GM18867 (cell line): Measurements from ENCODE around the gene GPSM1.
"Not testable (repeated sequence)": the region's sequence is repeated elsewhere in the genome, so short reads cannot be mapped to it uniquely, and the experiment has no call there.

Experiments used
- ATAC-seq: cut with Tn5 transposase; IDR thresholded peaks from one replicate; pipeline ENCODE4 v1.9.1; 2021; ENCODE audit warnings: mild to moderate bottlenecking, moderate library complexity; ENCODE audit not compliant: unreplicated experiment

GPSM1 gene

DNA sequence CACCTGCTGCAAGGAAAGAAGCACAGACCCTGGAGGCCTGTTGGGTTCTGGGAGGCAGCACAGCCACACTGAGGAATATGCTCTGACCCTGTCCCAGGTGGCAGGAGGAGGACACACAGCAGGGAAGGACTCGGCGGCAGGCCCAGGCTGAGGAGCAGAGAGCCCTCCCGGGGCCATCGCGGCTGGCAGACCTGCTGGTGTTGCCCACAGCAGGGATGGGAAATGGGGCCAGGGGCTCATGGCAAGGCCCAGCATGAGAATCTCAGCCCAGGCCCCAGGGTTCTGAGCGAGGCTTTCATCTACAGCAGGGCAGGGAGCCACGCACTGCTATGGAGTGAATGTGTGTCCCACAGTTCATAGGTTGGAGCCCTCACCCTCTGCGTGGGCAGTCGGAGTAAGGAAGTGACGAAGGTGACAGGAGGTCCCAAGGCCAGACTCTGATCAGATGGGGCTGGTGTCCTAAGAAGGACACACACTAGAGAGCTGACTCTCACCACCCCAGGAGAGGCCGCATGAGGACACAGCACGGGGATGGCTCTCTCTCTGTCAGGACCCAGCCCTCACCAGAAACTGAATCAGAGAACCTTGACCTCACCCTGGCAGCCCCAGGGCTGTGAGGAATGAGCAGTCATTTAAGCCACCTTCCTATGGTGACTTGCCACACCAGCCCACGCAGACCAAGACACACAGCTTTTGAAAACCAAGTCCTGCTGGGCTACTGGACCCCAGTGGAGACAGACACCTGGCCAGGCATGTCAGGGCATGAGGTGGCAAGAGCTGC is 10.3 kb upstream of the GPSM1 start:
- no peak for ATAC-seq

DNA sequence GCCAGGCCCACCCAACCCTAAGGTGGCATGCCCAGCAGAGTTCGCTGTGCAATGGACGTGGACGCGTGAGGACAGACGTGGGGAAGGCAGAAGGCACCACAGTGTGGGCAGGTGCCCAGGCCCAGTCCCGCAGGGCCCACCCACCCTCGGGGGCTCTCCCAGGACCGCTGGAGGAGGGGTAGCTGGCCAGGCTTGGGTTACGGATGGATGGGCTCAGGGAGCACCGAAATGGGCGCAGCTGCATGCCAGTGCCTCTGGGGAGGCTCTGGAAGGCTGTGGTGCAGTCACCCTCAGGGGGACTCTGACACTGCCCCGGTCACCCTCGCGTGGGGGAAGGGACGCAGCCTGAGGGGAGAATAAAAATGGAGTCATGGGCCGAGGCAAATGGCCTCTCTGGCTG is 9.6 kb upstream of the GPSM1 start:
- ATAC-seq, result no peak

GRCh38 chr9:136318111-136318775 is 9.1 kb upstream of the GPSM1 start:
- ATAC-seq, result no peak

GRCh38 chr9:136318776-136319241 is 8.5 kb upstream of the GPSM1 start:
- ATAC-seq, result no peak

DNA sequence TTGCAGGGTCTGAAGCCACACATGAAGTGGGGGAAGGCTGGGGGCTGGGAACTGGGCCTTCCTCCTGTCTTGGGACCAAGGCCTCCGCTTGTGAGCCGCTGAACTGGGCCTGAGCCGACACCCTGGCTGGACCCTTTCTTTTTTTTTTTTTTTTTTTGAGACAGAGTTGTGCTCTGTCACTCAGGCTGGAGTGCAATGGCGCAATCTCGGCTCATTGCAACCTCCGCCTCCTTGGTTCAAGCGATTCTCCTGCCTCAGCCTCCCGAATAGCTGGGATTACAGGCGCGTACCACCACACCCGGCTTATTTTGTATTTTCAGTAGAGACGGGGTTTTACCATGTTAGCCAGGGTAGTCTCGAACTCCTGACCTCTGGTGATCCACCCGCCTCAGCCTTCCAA is 8.1 kb upstream of the GPSM1 start:
- not testable (repeated sequence) for ATAC-seq

GRCh38 chr9:136319955-136320354 is 7.4 kb upstream of the GPSM1 start:
- not testable (repeated sequence) for ATAC-seq

DNA sequence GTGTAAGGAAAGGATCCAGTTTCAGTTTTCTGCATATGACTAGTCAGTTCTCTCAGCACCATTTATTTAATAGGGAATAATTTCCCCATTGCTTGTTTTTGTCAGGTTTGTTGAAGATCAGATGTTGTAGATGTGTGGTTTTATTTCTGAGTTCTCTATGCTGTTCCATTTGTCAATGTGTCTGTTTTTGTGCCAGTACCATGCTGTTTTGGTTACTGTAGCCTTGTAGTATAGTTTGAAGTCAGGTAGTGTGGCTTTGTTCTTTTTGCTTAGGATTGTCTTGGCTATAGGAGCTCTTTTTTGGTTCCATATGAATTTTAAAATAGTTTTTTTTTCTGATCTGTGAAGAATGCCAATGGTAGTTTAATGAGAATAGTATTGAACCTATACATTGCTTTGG is 6.4 kb upstream of the GPSM1 start:
- ATAC-seq, result not testable (repeated sequence)

- ATAC-seq, result no peak
These were observed 5.8 kb upstream of the GPSM1 start for GRCh38 chr9:136321561-136321960.

GRCh38 chr9:136322756-136323330 is 4.5 kb upstream of the GPSM1 start:
- no peak for ATAC-seq

DNA sequence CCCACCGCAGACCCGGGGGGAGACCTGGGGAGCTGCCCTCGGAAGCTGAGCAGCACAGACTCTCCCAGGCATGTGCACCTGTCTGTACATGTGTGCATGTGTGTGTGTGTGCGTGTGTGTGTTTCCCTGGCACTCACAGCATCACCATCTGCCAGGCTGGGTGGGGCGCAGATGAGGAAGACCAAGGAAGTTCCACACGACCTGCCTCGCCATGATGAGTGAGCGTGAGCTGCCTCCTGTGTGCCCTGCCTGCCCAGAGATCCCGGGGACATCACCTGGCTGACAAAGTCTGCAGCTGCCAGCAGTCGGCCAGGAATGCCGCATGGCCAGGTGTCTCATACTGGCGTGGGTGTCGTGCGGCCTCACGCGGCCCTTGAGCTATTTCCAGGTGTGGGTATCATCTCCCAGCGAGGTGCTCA is 4.0 kb upstream of the GPSM1 start:
- no peak for ATAC-seq

- no peak for ATAC-seq
These were observed 2.6 kb upstream of the GPSM1 start for GRCh38 chr9:136324501-136325300.

GRCh38 chr9:136325358-136325757 is 2.0 kb upstream of the GPSM1 start:
- no peak for ATAC-seq

DNA sequence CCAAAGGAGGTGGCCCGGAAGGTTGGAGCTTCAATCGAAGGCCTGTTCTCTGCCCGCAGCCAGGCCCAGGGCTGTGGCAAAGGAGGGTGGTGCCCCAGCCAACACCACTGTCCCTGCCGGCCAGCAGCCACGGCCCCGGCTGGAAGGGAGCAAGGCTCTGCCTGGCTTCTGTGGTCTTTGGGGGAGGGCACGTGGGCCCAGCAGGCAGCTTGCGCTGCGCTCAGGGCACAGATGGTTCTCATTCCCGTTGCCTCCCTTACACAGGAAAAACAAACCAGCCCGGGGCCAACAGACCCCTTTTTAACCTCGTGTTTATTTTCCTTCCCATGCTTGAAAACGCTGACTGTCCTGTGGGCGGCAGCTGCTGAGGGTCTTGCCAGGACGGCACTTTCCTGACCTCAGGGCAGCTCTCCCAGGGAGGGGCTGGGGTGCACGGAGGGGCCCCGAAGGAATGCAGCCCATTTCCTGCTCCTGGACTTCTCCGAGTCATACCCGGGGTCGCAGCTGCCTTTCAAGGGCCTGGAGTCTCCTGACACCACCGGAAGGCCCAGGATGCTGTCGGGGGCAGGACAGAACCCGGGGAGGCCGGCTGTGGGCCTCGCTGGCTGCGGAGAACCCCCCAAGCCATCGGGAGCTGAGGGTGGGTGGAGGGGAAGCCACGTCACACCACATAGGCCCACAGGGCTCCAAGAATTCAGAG is 1.1 kb upstream of the GPSM1 start:
- no peak for ATAC-seq

DNA sequence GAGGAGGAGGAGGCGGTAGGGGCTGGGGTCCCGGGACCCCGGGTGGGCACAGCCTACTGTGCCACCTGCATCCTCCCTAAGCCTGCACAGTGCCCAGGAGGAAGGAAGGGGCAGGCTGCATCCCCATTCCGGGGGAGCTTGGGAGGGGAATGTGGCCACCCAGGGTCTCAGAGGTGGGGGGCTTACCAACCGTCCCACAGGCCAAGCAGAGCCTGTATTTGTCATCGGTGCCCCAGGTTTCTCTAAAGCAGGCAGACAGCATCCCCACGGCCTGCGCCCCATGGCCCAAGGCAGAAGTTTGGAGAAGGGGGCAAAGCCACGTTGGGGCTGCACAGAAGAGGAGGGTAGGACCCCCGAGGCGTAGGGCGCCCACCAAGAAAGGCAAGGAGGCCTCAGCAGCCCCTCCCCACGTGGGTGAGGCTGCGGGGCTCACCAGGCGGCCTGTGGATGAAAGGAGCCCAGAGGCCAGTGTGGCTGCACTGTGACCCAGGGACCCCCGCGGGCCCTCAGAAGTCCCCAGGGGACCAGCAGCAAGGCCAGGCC is 507 bp upstream of the GPSM1 start:
- ATAC-seq, result no peak

- no peak for ATAC-seq
These were observed 777 bp downstream of the GPSM1 start for GRCh38 chr9:136328011-136328621.

DNA sequence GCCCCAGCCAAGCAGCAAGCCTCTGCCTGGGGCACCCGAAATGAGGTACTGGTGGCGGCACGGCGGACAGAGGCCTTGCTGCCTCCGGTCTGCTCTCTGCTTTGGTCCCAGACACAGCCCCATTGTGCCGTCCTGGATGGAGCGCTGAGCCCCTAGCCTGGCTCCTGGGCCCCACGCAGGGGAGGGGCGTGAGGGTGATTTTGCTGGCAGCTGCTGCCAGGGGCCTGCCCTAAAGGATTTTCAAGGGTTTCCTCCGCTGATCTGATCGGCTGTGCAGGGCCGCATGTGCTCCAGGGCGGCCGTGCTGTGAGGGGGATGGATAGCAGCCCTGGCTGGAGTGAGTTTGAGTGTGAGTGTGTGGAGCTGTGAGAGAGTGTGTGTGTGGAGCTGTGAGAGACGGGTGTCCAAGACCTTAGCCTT is 1.3 kb downstream of the GPSM1 start:
- ATAC-seq, result no peak

DNA sequence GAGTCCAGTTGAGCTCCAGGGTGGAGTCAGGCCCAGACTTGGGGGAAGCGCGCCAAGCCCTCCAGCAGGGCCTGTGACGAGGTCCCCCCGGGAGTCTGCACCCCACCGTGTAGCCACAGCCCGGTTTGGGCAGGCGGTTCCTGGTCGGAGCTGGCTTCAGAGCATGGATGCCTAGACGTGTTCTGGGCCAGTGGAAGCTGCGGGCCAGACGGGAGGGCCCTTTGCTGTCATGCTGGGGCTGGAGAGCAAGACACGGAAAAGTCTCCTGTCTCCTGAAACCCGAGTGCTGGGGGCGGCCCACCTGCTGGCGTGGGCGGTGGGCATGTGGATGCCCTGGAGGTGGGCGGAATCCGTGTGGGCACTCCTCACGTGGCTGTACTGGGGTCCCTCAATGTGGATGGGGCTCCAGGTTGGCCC is 1.9 kb downstream of the GPSM1 start:
- no peak for ATAC-seq

DNA sequence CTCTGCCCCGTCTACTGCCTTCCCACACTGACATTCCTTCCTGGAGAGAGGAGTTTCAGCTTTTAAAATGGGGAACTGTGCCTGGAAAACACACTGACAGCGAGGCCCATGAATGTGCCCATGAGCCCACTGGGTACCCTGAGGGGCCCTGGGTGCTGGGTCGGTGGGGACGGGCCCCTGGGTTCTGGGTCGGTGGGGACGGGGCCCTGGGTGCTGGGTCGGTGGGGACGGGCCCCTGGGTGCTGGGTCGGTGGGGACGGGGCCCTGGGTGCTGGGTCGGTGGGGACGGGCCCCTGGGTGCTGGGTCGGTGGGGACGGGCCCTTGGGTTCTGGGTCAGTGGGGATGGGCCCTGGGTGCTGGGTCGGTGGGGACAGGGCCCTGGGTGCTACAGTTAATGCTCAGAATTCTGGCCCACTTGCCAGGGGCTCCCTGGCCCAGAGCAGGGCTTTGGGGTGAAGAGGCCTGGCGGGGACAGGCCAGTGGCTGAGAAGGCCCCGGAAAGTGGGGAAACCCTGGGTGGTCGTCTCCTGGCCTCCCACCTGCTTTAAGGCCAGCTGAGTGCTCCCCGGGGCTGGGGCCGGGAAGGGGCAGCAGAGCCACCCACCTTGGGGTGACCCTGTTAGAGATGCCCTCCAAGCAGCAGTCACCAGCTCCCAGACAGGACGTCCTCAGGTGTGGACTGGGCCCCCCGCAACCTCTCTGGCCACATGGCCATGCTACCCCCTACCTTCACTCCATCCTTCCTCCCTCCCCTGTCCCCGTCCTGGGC is 2.5 kb downstream of the GPSM1 start:
- ATAC-seq, result no peak

DNA sequence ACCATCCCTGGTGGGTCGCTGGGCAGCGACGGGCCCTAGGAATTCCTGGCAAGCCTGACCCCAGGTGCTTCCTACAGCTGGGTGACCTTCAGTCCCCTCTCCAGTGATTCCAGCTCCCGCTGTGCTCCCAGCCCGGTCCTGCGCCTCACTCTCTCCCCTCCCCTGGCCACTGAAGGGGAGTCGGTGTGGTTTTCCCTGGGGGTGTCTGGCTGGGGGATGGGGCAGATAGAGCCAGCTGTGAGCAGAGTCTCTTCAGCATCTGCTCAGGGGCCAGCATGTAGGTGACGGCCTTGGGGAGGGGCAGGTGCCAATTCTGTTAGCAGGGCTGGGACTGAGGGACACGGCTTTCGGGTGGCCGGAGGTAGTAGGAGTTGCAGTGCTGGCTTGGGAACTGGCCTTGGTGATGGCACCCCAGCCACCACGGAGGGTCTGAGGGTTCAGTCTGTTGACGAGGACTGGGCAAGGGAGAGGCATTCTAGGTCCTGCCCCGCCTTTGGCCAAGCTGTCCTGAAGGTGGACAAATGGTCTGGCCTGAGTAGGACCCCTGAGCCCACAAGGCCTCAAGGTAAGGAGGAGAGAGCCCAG is 3.2 kb downstream of the GPSM1 start:
- ATAC-seq, result no peak
